MCF 10A (cell line): Measurements from ENCODE around the gene UQCC2. TPM values are rescaled to one million over a fixed set of nuclear protein-coding genes. Genes with fewer than 3 reads are reported as not detected.
A peak's percentile ranks its signal among the peaks of the same experiment; 100 is the strongest.

Experiments used
- BruUV-seq: library from RNA; stranded (reverse); fragments of 400-500 nt; replicated peaks from 2 replicates; lab custom pipeline; 2021; lab: Mats Ljungman, UMichigan
- CTCF ChIA-PET: fragments of 300-600 bp; sonication (Branson Sonifier 250); formaldehyde crosslinking; extraction: SDS; loops from one replicate; lab custom pipeline; 2021; ENCODE audit warnings: antibody characterized with exemption, inconsistent platforms; lab: Yijun Ruan, JAX
- POLR2A ChIA-PET: fragments of 300-600, 350-650 bp; sonication (Branson Sonifier 250); formaldehyde crosslinking; extraction: SDS; loops from one replicate; lab custom pipeline; 2020; ENCODE audit warnings: antibody characterized with exemption, inconsistent platforms; lab: Yijun Ruan, JAX
- DNase-seq: peaks from one replicate; pipeline ENCODE4 v3.0.0-alpha.2; 2018; ENCODE audit not compliant: unreplicated experiment
- H3K27ac Mint-ChIP-seq: one replicate; pipeline ENCODE4 v1.8.0; 2022; ENCODE audit warnings: mild to moderate bottlenecking, low read depth, mixed read lengths; ENCODE audit not compliant: unreplicated experiment
- H3K27me3 Mint-ChIP-seq: one replicate; pipeline ENCODE4 v1.8.0; 2022; ENCODE audit warnings: mixed read lengths; ENCODE audit not compliant: insufficient read depth, unreplicated experiment
- H3K36me3 Mint-ChIP-seq: one replicate; pipeline ENCODE4 v1.8.0; 2022; ENCODE audit warnings: mild to moderate bottlenecking, moderate library complexity, mixed read lengths; ENCODE audit not compliant: insufficient read depth, unreplicated experiment
- H3K4me1 Mint-ChIP-seq: one replicate; pipeline ENCODE4 v1.8.0; 2022; ENCODE audit warnings: mixed read lengths; ENCODE audit not compliant: insufficient read depth, unreplicated experiment
- H3K4me3 Mint-ChIP-seq: one replicate; pipeline ENCODE4 v1.8.0; 2022; ENCODE audit warnings: mild to moderate bottlenecking, moderate library complexity, mixed read lengths; ENCODE audit not compliant: unreplicated experiment
- H3K9me3 Mint-ChIP-seq: one replicate; pipeline ENCODE4 v1.8.0; 2022; ENCODE audit warnings: mixed read lengths; ENCODE audit not compliant: unreplicated experiment
- CTCF ChIP-seq: fragments of 200-600 bp; IDR thresholded peaks from one replicate; pipeline ENCODE4 v1.8.0; 2022; ENCODE audit warnings: antibody characterized with exemption, mild to moderate bottlenecking; ENCODE audit not compliant: unreplicated experiment
- intact Hi-C: fragments of 100-400 bp; cut with micrococcal nuclease; formaldehyde crosslinking; loops from 2 replicates; pipeline ENCODE4 v1.14.1; 2022
- total RNA-seq: library from RNA; stranded (reverse); gene quantifications from 2 replicates; pipeline ENCODE4 v1.2.3, GENCODE V29; 2022

Gene UQCC2
- total RNA-seq, 1 experiment from 2014 or later: 122 TPM

DNA sequence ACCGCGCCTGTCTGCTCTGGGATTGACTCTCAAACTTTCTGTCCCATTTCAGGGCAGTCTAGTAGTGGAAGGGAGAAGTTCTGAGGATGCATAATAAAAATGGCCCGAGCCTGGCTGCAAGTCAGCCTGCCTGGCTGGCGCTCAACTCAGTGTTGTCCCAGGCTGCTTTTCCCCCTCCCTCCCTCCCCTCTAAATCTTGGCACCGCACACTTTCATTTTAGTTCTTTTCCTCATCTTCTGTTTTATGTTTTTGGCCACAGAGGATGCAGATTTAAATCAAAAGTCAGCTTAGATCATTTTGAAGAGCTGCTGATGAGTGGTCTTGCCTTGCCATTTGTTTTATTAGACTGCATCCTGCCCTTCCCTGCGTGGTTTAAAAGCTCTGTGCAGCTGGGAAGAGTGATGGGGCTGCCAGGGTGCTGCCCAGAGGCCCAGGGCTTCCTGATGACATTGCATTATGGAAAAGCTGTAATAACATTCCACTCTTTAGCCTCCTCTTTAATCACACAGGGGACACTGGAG is 6.5 kb upstream of the UQCC2 start:
- H3K4me1 Mint-ChIP-seq: peaks cover 11% of the 10 kb centered on the region
- TF ChIP-seq CTCF: no peak
- no peaks in the 10 kb centered on the region for H3K36me3 Mint-ChIP-seq
- intact Hi-C loops: no loop called here
- no peaks in the 10 kb centered on the region for H3K9me3 Mint-ChIP-seq
- POLR2A ChIA-PET: no interaction called here
- no peak overlapping the region for H3K27ac Mint-ChIP-seq
- no peak for DNase-seq
- no TSS peak for BruUV-seq
- no peak overlapping the region for H3K4me3 Mint-ChIP-seq
- H3K27me3 Mint-ChIP-seq: peaks cover under 1% of the 10 kb centered on the region
- CTCF ChIA-PET: interaction anchor here (0.6 to 7.9 kb wide), 3 partner anchors 43 to 411 kb away, joined by 3 to 115 read pairs (median 3); no protein-coding TSS in a partner anchor

DNA sequence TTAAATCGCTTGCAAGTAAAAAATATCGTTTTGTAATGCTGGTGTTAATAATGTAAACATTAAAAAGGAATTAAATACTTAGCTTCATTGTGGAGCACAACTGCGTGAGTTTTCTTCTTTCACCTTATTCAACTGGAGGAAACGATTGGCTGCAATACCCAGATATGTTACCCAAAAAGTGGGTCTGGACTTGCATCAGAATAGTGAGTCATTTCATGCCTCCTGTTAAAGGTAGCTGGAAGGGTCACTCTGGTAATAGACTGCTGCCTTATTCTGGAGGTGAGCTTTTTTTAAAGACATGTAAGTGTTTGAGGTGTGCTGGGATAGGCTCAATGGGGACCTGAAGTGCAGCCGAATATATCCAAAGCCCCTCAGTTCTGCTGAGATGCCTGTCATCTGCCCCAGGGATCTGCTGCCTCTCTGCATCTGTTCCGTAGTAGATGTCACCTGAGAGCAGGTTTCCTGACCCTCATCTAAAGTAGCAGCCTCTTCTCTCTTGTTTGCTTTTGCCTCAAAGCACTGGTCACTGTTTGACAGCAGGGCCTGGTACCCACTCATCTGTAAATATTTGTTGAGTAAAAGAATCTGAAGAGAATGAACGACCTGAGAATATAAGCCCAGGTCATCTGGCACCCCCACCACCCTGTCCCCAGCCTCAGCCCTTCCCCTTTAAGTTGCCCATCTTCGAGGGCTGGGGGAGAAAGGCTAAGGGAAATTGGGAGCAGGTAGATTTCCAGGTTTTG is 5.6 kb upstream of the UQCC2 start:
- DNase-seq: peak; percentile 72
- intact Hi-C loops: no loop called here

GRCh38 chr6:33716379-33716778 is 4.9 kb upstream of the UQCC2 start:
- intact Hi-C loops: no loop called here
- DNase-seq: peak; percentile 46
- CTCF ChIA-PET: interaction anchor here (1.1 to 7.9 kb wide), 4 partner anchors 22 to 440 kb away, joined by 3 to 115 read pairs (median 36); partner anchors contain the start of gene IP6K3

More for the DNA sequence above, 5.6 kb upstream of the UQCC2 start:
- Mint-ChIP-seq H3K36me3 (no peaks in the 10 kb centered on the region), H3K4me1 (peaks cover 11% of the 10 kb centered on the region), H3K27ac (peak overlapping the region; percentile 53), H3K9me3 (no peaks in the 10 kb centered on the region), H3K4me3 (no peak overlapping the region), H3K27me3 (no peaks in the 10 kb centered on the region)
- CTCF ChIA-PET: interaction anchor here (1.1 to 7.9 kb wide), 3 partner anchors 21 to 439 kb away, joined by 3 to 115 read pairs (median 4); no protein-coding TSS in a partner anchor
- TSS peak; percentile 76 for BruUV-seq
- POLR2A ChIA-PET: no interaction called here
- no peak for TF ChIP-seq CTCF

More at GRCh38 chr6:33716379-33716778, 4.9 kb upstream of the UQCC2 start:
- H3K4me1 Mint-ChIP-seq: peaks cover 11% of the 10 kb centered on the region
- peaks cover 4% of the 10 kb centered on the region for H3K36me3 Mint-ChIP-seq
- TF ChIP-seq CTCF: no peak
- H3K9me3 Mint-ChIP-seq: no peaks in the 10 kb centered on the region
- POLR2A ChIA-PET: no interaction called here
- TSS peak; percentile 84 for BruUV-seq
- H3K27ac Mint-ChIP-seq: peak overlapping the region; percentile 53
- H3K4me3 Mint-ChIP-seq: no peak overlapping the region
- no peaks in the 10 kb centered on the region for H3K27me3 Mint-ChIP-seq
